ENCODE data around the gene RAET1L.
"Not testable (repeated sequence)": the region's sequence is repeated elsewhere in the genome, so short reads cannot be mapped to it uniquely, and the experiment has no call there.

Gene RAET1L

DNA sequence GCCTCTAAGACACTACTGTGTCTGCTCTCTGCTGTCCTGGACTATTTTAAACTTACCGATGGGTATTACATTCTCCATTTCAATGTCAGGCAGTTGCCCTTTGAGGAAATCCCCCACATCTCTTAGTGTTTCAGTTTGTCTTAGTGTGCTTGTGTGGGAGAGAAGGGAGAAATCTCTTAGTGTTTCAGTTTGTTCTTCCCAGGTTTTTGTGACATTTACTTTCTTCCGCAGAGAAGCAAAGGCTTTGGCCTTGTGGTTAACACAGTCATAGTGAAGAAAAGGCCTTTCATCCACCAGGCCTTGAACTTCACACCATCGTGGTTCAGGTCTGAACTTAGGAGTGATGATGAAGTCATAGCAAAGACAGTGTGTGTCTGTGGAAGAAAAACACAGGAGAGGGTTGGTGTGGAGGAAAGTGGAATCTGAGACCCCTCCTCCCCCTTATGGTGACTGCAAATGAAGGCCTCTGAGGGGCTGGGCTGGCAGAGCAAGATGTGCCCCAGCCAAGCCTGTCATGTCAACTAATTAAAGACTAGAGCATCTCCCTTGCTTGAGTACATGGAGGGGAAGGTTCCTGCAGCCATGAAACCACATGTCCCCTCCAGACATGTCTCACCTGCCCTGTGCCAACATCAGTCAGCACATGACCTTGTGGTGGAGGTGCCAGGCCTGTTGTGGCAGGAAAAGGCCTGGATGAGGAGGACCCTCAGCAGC is 23.9 kb downstream of the RAET1L start:
- TF ChIP-seq, protein P1, sequence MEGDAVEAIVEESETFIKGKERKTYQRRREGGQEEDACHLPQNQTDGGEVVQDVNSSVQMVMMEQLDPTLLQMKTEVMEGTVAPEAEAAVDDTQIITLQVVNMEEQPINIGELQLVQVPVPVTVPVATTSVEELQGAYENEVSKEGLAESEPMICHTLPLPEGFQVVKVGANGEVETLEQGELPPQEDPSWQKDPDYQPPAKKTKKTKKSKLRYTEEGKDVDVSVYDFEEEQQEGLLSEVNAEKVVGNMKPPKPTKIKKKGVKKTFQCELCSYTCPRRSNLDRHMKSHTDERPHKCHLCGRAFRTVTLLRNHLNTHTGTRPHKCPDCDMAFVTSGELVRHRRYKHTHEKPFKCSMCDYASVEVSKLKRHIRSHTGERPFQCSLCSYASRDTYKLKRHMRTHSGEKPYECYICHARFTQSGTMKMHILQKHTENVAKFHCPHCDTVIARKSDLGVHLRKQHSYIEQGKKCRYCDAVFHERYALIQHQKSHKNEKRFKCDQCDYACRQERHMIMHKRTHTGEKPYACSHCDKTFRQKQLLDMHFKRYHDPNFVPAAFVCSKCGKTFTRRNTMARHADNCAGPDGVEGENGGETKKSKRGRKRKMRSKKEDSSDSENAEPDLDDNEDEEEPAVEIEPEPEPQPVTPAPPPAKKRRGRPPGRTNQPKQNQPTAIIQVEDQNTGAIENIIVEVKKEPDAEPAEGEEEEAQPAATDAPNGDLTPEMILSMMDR (IDR thresholded peaks at IDR 0.05; ENCODE audit: extremely low read depth, insufficient read depth, missing control alignments) = no peak
- in situ Hi-C loops (cut with MboI; ENCODE audit: low pct_unique_long_range_greater_than_20kb, low sequenced_read_pairs, unreplicated experiment) = loop anchor here (10.0 kb wide), 1 partner anchor 57 kb away; the partner anchor contains the start of gene ULBP2
- peak; percentile 72 for DNase-seq (ENCODE audit: low spot score)

DNA sequence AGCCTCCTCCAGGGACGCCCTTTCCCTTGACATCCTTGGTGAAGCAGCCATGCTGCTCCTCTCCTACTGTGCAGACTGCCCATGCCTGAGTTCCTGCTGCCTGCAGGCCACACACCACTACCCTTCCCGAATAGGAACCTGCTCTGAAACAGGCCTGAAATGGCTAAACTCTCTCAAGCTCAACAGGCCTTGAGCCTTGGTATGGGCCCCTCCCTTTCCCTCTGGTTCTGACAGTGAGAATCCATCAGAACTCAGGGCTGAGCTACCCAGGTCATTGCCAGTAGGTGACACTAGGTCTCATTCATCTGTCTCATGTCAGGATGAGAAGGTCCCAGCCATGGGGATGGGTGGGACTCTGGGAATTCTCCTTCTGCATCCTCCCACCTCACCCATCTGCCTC is 25.7 kb downstream of the RAET1L start:
- no peak for DNase-seq (ENCODE audit: low spot score)
- in situ Hi-C loops (cut with MboI; ENCODE audit: low pct_unique_long_range_greater_than_20kb, low sequenced_read_pairs, unreplicated experiment) = loop anchor here (10.0 kb wide), 1 partner anchor 55 kb away; the partner anchor contains the start of gene ULBP2
- TF ChIP-seq, protein P1 (IDR thresholded peaks at IDR 0.05; ENCODE audit: extremely low read depth, insufficient read depth, missing control alignments) = no peak

DNA sequence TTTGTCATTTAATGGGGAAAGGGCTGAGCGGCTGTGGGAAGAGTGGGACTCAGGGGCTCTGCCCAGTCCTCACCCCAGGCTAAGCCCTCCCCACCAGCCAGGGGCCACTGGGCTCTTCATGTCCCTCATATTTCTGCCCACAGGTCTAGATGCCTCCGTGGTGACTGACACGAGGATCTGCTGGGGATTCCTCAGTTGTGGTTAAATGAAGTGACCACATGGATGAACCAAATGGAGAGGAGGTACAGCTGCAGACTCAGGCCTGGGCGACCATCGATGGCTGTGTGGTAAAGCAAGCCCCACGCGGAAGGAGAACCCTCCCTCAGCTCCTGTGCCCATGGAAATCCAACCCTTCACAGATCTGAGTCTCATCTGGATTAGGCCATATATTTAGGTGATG is 29.4 kb downstream of the RAET1L start:
- TF ChIP-seq, protein P1 (IDR thresholded peaks at IDR 0.05; ENCODE audit: extremely low read depth, insufficient read depth, missing control alignments) = no peak
- in situ Hi-C loops (cut with MboI; ENCODE audit: low pct_unique_long_range_greater_than_20kb, low sequenced_read_pairs, unreplicated experiment) = no loop called here
- DNase-seq (ENCODE audit: low spot score) = no peak

DNA sequence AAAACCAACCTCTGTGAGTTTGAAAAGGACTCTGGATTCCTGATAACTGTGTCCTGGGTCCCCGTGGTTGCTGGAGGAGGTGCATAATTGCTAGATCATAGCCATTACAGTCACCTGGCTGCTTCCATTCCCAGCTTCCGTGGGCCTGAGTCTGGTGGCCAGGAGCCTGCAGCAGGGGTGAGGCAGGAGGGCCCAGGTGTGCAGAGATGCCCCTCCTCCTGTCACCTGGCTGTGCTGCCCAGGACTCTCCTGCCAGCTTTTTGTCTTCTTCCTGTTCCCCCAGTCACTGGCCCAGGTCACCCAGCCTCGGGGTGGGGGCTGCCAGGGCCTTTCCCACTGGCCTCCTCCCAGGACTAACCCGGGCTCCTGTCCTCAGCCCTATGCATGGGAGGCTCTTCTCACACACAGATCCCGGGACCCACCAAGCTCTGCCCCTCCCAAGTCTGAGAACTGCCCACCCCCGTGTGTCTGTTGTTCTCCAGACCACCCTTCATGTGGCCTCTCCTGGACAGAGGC is 30.0 kb downstream of the RAET1L start:
- in situ Hi-C loops (cut with MboI; ENCODE audit: low pct_unique_long_range_greater_than_20kb, low sequenced_read_pairs, unreplicated experiment) = no loop called here
- no peak for DNase-seq (ENCODE audit: low spot score)
- TF ChIP-seq, protein P1 (IDR thresholded peaks at IDR 0.05; ENCODE audit: extremely low read depth, insufficient read depth, missing control alignments) = no peak

DNA sequence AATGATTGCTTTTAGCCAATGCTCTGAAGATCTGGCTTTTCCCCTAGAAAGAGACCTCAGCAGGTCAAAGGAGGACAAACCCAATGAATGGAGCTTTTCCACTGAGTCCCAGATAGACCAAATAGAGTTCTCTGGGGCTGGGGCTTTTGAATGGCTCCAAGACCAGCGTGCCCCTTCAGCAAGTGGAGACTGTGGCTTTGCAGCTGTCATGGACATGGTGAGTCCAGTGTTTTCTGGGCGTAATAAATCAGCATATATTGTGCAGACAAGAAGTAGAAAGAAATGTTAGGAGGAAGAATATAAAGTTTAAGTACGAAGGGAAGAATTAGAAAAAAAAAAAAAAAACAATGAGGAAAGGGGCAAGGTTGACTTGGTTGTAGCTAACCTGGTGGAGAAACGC is 33.5 kb downstream of the RAET1L start:
- TF ChIP-seq, protein P1 (IDR thresholded peaks at IDR 0.05; ENCODE audit: extremely low read depth, insufficient read depth, missing control alignments) = no peak
- in situ Hi-C loops (cut with MboI; ENCODE audit: low pct_unique_long_range_greater_than_20kb, low sequenced_read_pairs, unreplicated experiment) = no loop called here

DNA sequence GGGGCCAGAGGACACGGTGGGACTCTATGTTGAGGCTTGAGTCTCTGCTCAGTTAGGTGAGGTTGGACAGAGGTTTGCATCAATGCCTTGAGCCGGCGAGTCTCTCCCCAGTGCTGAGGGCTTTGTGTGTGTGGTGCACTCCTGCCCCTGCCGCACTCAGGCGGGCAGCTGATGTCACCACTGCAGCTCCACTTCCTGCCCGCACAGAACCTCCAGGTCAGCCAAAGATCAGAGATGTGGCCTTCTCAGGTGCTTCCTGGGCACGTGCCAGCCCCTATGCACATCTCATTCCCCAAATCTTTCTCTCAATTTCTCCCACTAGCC is 33.9 kb downstream of the RAET1L start:
- DNase-seq (ENCODE audit: low spot score); in situ Hi-C loops (cut with MboI; ENCODE audit: low pct_unique_long_range_greater_than_20kb, low sequenced_read_pairs, unreplicated experiment): not testable (repeated sequence)

More for the DNA sequence above, 33.5 kb downstream of the RAET1L start:
- DNase-seq (ENCODE audit: low spot score) = no peak

DNA sequence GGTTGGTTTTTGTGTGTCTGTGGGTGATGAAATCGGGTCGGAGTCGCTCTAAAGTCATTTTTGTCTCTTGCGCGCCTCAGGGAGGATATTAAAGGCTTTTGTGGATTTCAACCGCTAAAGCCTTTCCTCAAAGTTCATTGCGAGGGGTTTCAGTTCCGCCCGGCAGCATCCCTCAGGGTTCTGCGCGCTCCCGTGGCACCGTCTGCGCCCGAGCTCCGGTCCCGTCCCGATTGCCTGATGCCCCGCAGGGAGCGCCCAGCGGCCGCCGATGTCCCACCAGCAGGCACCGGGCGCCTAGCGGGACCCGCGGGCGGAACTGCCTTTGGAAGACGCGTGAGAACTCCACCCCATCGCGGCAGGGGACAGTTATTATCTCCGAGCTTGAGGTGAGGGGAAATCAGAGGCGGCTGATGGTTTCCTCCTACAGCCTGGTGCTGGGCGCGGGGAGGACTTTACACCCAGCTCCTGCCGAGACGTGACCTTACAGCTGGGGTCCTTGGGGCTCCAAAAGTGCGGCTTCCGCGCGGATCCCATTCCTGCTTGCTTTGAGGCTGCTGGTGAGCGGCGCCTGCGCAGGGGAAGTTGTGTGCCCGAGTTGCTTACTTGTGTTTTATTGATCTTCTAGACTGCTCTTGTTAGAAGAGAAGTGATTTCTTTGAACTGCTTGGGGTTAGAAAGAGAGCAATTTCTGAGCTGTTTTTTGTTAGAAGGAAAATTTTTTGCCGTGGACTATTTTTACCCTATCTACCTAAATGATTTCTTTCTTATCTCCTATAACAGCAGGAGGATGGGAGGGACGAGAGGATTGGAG is 34.5 kb downstream of the RAET1L start:
- peak; percentile 51 for DNase-seq (ENCODE audit: low spot score)
- TF ChIP-seq, protein P1 (IDR thresholded peaks at IDR 0.05; ENCODE audit: extremely low read depth, insufficient read depth, missing control alignments) = no peak
- in situ Hi-C loops (cut with MboI; ENCODE audit: low pct_unique_long_range_greater_than_20kb, low sequenced_read_pairs, unreplicated experiment) = no loop called here
